ENCODE results near the gene FAM120A.

- peak; percentile 83 to 89 for TF ChIP-seq POLR2A (IDR thresholded peaks at IDR 0.05)
- TF ChIP-seq, protein P1, sequence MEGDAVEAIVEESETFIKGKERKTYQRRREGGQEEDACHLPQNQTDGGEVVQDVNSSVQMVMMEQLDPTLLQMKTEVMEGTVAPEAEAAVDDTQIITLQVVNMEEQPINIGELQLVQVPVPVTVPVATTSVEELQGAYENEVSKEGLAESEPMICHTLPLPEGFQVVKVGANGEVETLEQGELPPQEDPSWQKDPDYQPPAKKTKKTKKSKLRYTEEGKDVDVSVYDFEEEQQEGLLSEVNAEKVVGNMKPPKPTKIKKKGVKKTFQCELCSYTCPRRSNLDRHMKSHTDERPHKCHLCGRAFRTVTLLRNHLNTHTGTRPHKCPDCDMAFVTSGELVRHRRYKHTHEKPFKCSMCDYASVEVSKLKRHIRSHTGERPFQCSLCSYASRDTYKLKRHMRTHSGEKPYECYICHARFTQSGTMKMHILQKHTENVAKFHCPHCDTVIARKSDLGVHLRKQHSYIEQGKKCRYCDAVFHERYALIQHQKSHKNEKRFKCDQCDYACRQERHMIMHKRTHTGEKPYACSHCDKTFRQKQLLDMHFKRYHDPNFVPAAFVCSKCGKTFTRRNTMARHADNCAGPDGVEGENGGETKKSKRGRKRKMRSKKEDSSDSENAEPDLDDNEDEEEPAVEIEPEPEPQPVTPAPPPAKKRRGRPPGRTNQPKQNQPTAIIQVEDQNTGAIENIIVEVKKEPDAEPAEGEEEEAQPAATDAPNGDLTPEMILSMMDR (IDR thresholded peaks at IDR 0.05 in 4 of 5, conservative IDR thresholded peaks at IDR 0.05 in 1 of 5) = peak; percentile 92 to 98 (median 95)
Observed at GRCh38 chr9:93566408-93567270, 115.2 kb downstream of the FAM120A start.
